ENCODE results near the gene TNRC18.

DNA sequence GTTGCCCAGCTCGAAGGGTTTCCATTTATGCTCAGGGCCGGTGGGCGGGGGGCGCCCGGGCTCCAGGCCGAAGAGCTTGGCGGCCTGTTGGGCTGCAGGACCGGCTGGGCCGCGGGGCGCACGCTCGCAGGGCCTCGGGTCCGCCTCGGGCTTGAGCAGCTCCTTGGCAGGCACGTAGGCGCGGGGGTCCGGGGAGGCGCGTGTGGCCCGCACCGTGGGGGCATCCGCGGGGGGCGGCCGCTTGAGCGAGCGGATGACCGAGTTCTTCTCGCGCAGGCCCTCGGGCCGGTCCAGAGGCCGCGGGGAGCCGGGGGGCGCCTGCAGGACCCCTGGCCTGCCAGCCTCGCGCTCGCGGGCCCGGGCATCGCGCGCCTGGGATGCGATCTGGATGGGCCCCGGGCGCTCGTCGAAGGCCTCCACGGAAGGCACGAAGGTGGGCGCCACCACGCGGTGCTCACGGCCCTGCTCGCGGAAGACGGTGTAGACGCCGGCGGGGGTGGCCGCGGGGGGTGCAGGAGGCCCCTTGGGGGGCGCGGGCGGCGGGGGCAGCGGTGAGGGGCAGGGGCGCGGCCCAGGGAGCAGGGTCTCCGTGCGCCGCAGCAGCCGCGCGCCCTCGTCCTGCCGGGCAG is 35.2 kb downstream of the TNRC18 start:
- no peak for TF ChIP-seq EZH2 (IDR thresholded peaks at IDR 0.05; ENCODE audit: insufficient read depth, poor library complexity, severe bottlenecking)
- TF ChIP-seq EZH2phosphoT487 (IDR thresholded peaks at IDR 0.05; ENCODE audit: insufficient read depth, low read depth): no peak

Measured in GM23248 (cell line).